Activated B cell treated with CpG ODN at 0.5 μM for 24 hours (primary cell): ENCODE measurements around the gene TRIM3. TPM values are rescaled to one million over a fixed set of nuclear protein-coding genes. Genes with fewer than 3 reads are reported as not detected.

Experiments used
- ATAC-seq: fragments of 200-7000 bp; cut with Tn5 transposase; one replicate; pipeline ENCODE4 v1.10.0; 2021; ENCODE audit warnings: low read depth, mild to moderate bottlenecking, moderate library complexity
- CTCF ChIA-PET: fragments of 350-600 bp; sonication (Branson Sonifier 250); formaldehyde crosslinking; loops from one replicate; lab custom pipeline; 2021; ENCODE audit warnings: antibody characterized with exemption; lab: Charles Lee
- POLR2A ChIA-PET: fragments of 350-600 bp; sonication (Branson Sonifier 250); formaldehyde crosslinking; loops from one replicate; lab custom pipeline; 2021; ENCODE audit warnings: antibody characterized with exemption; lab: Charles Lee
- DNase-seq: peaks from one replicate; pipeline ENCODE4 v3.0.0; 2022
- H3K27ac Mint-ChIP-seq: one replicate; pipeline ENCODE4 v1.8.0; 2020; ENCODE audit warnings: mixed read lengths
- H3K27me3 Mint-ChIP-seq: one replicate; pipeline ENCODE4 v1.8.0; 2021; ENCODE audit warnings: mixed read lengths
- H3K36me3 Mint-ChIP-seq: one replicate; pipeline ENCODE4 v1.8.0; 2021; ENCODE audit warnings: low read depth, mixed read lengths
- H3K4me1 Mint-ChIP-seq: one replicate; pipeline ENCODE4 v1.8.0; 2021; ENCODE audit warnings: mixed read lengths
- H3K4me3 Mint-ChIP-seq: one replicate; pipeline ENCODE4 v1.8.0; 2020; ENCODE audit warnings: mild to moderate bottlenecking, mixed read lengths
- H3K9me3 Mint-ChIP-seq: one replicate; pipeline ENCODE4 v1.8.0; 2020; ENCODE audit warnings: mixed read lengths
- CTCF ChIP-seq: fragments of 200-600 bp; IDR thresholded peaks from one replicate; pipeline ENCODE4 v1.8.0; 2022; ENCODE audit warnings: antibody characterized with exemption, mild to moderate bottlenecking
- intact Hi-C: fragments of 100-400 bp; cut with micrococcal nuclease; formaldehyde crosslinking; loops from one replicate; pipeline ENCODE4 v1.15.1; 2024
- total RNA-seq: library from RNA; stranded (reverse); gene quantifications from 2 replicates; pipeline ENCODE4 v1.2.3, GENCODE V29; 2022

TRIM3 gene
- total RNA-seq, 1 donor from 2014 or later = 8.3 TPM

- CTCF ChIA-PET = interaction anchor here (0.7 to 6.6 kb wide), 9 partner anchors 9 to 198 kb away, joined by 3 to 124 read pairs (median 4); partner anchors contain the start of gene DNHD1
- intact Hi-C loops = loop anchor here (1.0 kb wide), 2 partner anchors 62 to 126 kb away; no protein-coding TSS in a partner anchor
- POLR2A ChIA-PET = interaction anchor here (0.6 to 2.5 kb wide), 2 partner anchors 9 to 127 kb away, joined by 4 to 10 read pairs; partner anchors contain the start of gene DNHD1
- Mint-ChIP-seq H3K9me3 (no peaks in the 10 kb centered on the region), H3K4me1 (no peaks in the 10 kb centered on the region), H3K36me3 (peaks cover 59% of the 10 kb centered on the region), H3K27ac (no peak overlapping the region), H3K27me3 (no peaks in the 10 kb centered on the region), H3K4me3 (no peak overlapping the region)
- no peak for TF ChIP-seq CTCF
- no peak for DNase-seq
- ATAC-seq = peak; percentile 37
Observed at GRCh38 chr11:6505577-6506240, 32.0 kb upstream of the TRIM3 start.

- Mint-ChIP-seq H3K4me1 (no peaks in the 10 kb centered on the region), H3K9me3 (no peaks in the 10 kb centered on the region), H3K4me3 (no peak overlapping the region), H3K27ac (no peak overlapping the region), H3K27me3 (no peaks in the 10 kb centered on the region), H3K36me3 (peaks cover 57% of the 10 kb centered on the region)
- ATAC-seq (no peak), DNase-seq (no peak)
- CTCF ChIA-PET = interaction anchor here (1.4 to 6.6 kb wide), 3 partner anchors 60 to 126 kb away, joined by 4 to 124 read pairs (median 13); no protein-coding TSS in a partner anchor
- intact Hi-C loops = no loop called here
- no peak for TF ChIP-seq CTCF
- POLR2A ChIA-PET = interaction anchor here (0.6 kb wide), 1 partner anchor 11 kb away, joined by 9 read pairs; no protein-coding TSS in a partner anchor
Observed at GRCh38 chr11:6504166-6504565, 30.4 kb upstream of the TRIM3 start.

GRCh38 chr11:6502382-6502781, 28.6 kb upstream of the TRIM3 start:
- no peak overlapping the region for H3K27ac Mint-ChIP-seq
- no peaks in the 10 kb centered on the region for H3K9me3 Mint-ChIP-seq
- no peak overlapping the region for H3K4me3 Mint-ChIP-seq
- no peaks in the 10 kb centered on the region for H3K27me3 Mint-ChIP-seq
- CTCF ChIA-PET = interaction anchor here (1.1 to 5.4 kb wide), 2 partner anchors 124 to 139 kb away, joined by 3 to 22 read pairs; no protein-coding TSS in a partner anchor
- TF ChIP-seq CTCF = no peak
- H3K36me3 Mint-ChIP-seq = peaks cover 59% of the 10 kb centered on the region
- DNase-seq = no peak
- intact Hi-C loops = no loop called here
- no peaks in the 10 kb centered on the region for H3K4me1 Mint-ChIP-seq
- no peak for ATAC-seq
- POLR2A ChIA-PET = no interaction called here

GRCh38 chr11:6498544-6498943, 24.8 kb upstream of the TRIM3 start:
- TF ChIP-seq CTCF = no peak
- intact Hi-C loops = no loop called here
- Mint-ChIP-seq H3K4me1 (peaks cover 3% of the 10 kb centered on the region), H3K36me3 (peaks cover 64% of the 10 kb centered on the region), H3K27ac (no peak overlapping the region), H3K9me3 (no peaks in the 10 kb centered on the region), H3K4me3 (no peak overlapping the region), H3K27me3 (no peaks in the 10 kb centered on the region)
- POLR2A ChIA-PET = no interaction called here
- DNase-seq (no peak), ATAC-seq (no peak)
- CTCF ChIA-PET = interaction anchor here (0.8 to 5.4 kb wide), 2 partner anchors 55 to 120 kb away, joined by 3 to 22 read pairs; no protein-coding TSS in a partner anchor

- Mint-ChIP-seq H3K36me3 (peaks cover 64% of the 10 kb centered on the region), H3K27me3 (no peaks in the 10 kb centered on the region), H3K27ac (no peak overlapping the region), H3K9me3 (no peaks in the 10 kb centered on the region), H3K4me1 (peaks cover 3% of the 10 kb centered on the region), H3K4me3 (no peak overlapping the region)
- ChIA-PET POLR2A (no interaction called here), CTCF (interaction anchor here (0.8 to 5.4 kb wide), 2 partner anchors 55 to 119 kb away, joined by 3 to 22 read pairs; no protein-coding TSS in a partner anchor)
- DNase-seq (no peak), ATAC-seq (no peak)
- intact Hi-C loops = no loop called here
- TF ChIP-seq CTCF = no peak
Observed at GRCh38 chr11:6498121-6498520, 24.4 kb upstream of the TRIM3 start.
